OCI-LY3 (cell line): ENCODE data around the gene CALU.

Source experiments
- H2AFZ ChIP-seq: fragments of 200-600, 300-600 bp; shearing (Covaris generic); 2 replicates; pipeline ENCODE4 v1.6.0; 2014; ENCODE audit warnings: antibody characterized with exemption, low read depth, low read length
- H3K27ac ChIP-seq: fragments of 200-600, 300-600 bp; sonication (generic); 2 replicates; pipeline ENCODE4 v1.5.1; 2014; ENCODE audit warnings: mild to moderate bottlenecking, low read length, moderate library complexity, mixed read lengths
- H3K27me3 ChIP-seq: fragments of 200-600, 300-600 bp; sonication (generic); 2 replicates; pipeline ENCODE4 v1.6.1; 2014; ENCODE audit warnings: low read depth, low read length, mixed read lengths
- H3K36me3 ChIP-seq: fragments of 200-600, 300-600 bp; sonication (generic); replicated peaks from 2 replicates; pipeline ENCODE3; 2014; ENCODE audit warnings: low read depth, low read length, mixed read lengths
- H3K4me1 ChIP-seq: fragments of 300-600, 200-600 bp; sonication (generic); 2 replicates; pipeline ENCODE4 v1.6.1; 2014; ENCODE audit warnings: low read length, mixed read lengths
- H3K4me2 ChIP-seq: fragments of 200-600, 300-600 bp; sonication (generic); 2 replicates; pipeline ENCODE4 v1.6.1; 2014; ENCODE audit warnings: low read length, mixed read lengths
- H3K4me3 ChIP-seq: fragments of 300-600, 200-600 bp; sonication (generic); 2 replicates; pipeline ENCODE4 v1.5.1; 2014; ENCODE audit warnings: antibody characterized with exemption, mild to moderate bottlenecking, low read length, moderate library complexity
- H3K79me2 ChIP-seq: fragments of 300-600, 200-600 bp; shearing (Covaris generic); 2 replicates; pipeline ENCODE4 v1.6.1; 2014; ENCODE audit warnings: mild to moderate bottlenecking, low read length, mixed read lengths
- H3K9ac ChIP-seq: fragments of 300-600, 200-600 bp; shearing (Covaris generic); 2 replicates; pipeline ENCODE4 v1.6.0; 2014; ENCODE audit warnings: mild to moderate bottlenecking, low read length, moderate library complexity
- H3K9me3 ChIP-seq: fragments of 200-600, 300-600 bp; shearing (Covaris generic); 2 replicates; pipeline ENCODE4 v1.6.1; 2014; ENCODE audit warnings: low read length, mixed read lengths; ENCODE audit not compliant: insufficient read depth
- H4K20me1 ChIP-seq: fragments of 200-600, 300-600 bp; sonication (generic); 2 replicates; pipeline ENCODE4 v1.6.1; 2016; ENCODE audit warnings: low read length, mixed read lengths; ENCODE audit not compliant: insufficient read depth
- EZH2phosphoT487 ChIP-seq: fragments of 200-600 bp; shearing (Covaris generic); IDR thresholded peaks from 2 replicates; pipeline ENCODE4 v1.6.1; 2018; ENCODE audit warnings: antibody characterized with exemption, mixed run types, low read depth
- TF ChIP-seq, protein P1 (sequence below): fragments of 200-600, 300-600 bp; sonication (generic); IDR thresholded peaks from 2 replicates; pipeline ENCODE4 v1.5.1; 2014; ENCODE audit warnings: antibody characterized with exemption, low read length, low read depth

CALU gene

DNA sequence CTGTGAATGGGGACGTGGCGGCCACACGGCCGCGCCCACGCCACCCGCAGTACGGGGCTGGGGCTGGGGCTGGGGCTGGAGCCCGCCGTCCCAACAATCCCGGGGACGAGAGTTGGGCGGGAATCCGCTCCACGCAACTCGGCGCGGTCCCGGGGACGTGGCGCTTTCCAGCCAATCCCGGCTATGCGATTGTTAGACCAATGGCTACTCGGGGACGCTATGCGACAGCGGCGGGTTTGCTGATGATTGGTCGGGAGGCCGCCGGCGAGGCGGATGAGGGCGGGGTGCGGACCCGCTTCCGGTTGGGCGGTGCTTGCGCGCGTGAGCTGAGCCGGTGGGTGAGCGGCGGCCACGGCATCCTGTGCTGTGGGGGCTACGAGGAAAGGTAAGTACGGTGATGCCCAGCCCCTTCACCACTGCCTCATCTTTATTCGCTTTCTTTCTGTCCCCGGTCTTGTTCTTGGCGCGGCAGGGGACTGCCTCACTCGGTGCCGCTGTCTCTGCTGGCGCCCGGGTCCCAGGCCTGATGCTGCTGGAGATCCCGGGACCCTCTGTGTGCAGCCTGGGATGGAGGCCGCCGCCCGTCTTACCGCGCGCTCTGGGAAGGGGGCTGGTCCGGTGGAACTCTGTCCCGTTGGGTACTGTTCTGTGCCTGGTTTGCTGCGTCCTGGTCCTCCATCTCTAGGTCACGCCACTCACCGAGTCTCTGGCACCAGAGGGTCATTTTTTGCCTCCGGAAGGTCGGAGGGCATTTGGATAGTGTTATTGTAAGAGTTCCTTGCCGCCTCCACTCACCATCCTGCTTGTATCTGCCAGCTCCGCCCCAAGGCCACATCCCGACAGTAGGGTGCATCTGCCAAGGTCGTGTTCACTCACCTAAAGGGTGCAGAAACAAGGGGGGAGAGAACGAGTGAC lies at the start of gene CALU:
Gene CALU, plus strand, starts transcription at position 312 of the 915 bp plus-strand sequence. CDS start 9,225 bp downstream, outside the sequence.
- Histone ChIP-seq H3K9me3 (no peaks in the 10 kb centered on the region), H3K79me2 (peaks cover 52% of the 10 kb centered on the region), H3K36me3 (peaks cover 11% of the 10 kb centered on the region), H3K9ac (peak within 1 kb of the TSS; percentile 87), H3K27ac (peak within 1 kb of the TSS; percentile 60), H3K4me1 (peaks cover 40% of the 10 kb centered on the region), H4K20me1 (peaks cover 44% of the 10 kb centered on the region), H3K27me3 (no peaks in the 10 kb centered on the region), H3K4me2 (peak within 1 kb of the TSS; percentile 94), H3K4me3 (peak within 1 kb of the TSS; percentile 84), H2AFZ (peak within 1 kb of the TSS; percentile 64)
- TF ChIP-seq EZH2phosphoT487 = no peak
- TF ChIP-seq, protein P1, sequence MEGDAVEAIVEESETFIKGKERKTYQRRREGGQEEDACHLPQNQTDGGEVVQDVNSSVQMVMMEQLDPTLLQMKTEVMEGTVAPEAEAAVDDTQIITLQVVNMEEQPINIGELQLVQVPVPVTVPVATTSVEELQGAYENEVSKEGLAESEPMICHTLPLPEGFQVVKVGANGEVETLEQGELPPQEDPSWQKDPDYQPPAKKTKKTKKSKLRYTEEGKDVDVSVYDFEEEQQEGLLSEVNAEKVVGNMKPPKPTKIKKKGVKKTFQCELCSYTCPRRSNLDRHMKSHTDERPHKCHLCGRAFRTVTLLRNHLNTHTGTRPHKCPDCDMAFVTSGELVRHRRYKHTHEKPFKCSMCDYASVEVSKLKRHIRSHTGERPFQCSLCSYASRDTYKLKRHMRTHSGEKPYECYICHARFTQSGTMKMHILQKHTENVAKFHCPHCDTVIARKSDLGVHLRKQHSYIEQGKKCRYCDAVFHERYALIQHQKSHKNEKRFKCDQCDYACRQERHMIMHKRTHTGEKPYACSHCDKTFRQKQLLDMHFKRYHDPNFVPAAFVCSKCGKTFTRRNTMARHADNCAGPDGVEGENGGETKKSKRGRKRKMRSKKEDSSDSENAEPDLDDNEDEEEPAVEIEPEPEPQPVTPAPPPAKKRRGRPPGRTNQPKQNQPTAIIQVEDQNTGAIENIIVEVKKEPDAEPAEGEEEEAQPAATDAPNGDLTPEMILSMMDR = no peak

DNA sequence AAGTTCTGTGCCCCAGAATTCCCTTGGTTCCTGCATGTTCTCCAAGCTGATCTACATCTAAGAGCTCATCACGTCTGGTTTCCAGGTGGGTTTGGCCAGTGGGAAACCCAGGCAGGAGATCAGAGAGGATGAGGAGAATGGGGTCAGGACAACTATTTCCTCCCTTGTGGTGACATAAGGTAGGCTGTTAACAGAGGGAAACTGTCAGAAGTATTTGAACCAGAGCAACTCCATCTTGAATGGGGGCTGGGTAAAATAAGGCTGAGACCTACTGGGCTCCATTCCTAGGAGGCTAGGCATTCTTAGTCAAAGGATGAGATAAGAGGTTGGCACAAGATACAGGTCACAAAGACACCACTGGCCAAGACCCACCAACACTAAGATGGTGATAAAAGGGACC lies 47.9 kb upstream of the CALU start:
- Histone ChIP-seq H2AFZ (no peak overlapping the region), H3K27ac (no peak overlapping the region), H3K4me1 (no peaks in the 10 kb centered on the region), H4K20me1 (no peaks in the 10 kb centered on the region), H3K27me3 (no peaks in the 10 kb centered on the region), H3K9me3 (no peaks in the 10 kb centered on the region), H3K4me3 (no peak overlapping the region), H3K79me2 (no peaks in the 10 kb centered on the region), H3K4me2 (no peak overlapping the region), H3K9ac (no peak overlapping the region), H3K36me3 (no peaks in the 10 kb centered on the region)
- TF ChIP-seq, protein P1 = no peak

DNA sequence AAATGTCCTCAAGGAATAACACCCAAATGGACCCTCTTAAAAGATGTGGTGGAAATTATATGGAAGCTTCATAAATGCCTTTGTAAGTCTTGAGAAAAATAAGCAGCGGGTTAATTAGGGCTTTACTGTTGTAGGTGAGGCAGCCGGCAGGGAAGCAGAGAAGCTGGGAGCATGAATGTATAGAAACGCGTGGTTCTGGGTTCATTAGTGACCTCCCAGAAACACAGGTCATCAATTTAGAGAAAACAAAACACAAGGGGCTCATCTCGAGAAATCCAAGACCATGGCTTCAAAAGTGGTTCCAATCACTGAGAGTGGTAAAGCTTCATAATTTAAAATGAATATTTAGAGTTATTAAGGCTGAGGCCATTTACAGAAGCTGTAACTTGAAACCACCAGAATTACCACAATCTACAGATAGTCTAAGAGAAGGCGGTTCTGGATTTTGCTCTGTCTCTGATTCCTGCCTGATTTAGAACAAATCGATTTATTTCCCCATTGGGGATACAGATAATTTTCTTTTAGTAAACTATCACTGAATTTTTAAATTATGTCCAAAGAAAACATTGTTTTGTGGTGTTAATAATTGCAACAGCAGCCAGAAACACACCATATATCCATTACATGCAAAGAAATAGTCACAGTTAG lies 46.4 kb upstream of the CALU start:
- H3K4me1 ChIP-seq = 0 out of 2 replicates have a peak, but pooled peaks cover under 1% of the 10 kb centered on the region
- no peak overlapping the region for H3K27ac ChIP-seq
- no peaks in the 10 kb centered on the region for H3K79me2 ChIP-seq
- no peak overlapping the region for H3K9ac ChIP-seq
- H3K36me3 ChIP-seq = no peaks in the 10 kb centered on the region
- no peaks in the 10 kb centered on the region for H3K27me3 ChIP-seq
- H3K4me2 ChIP-seq = no peak overlapping the region
- H2AFZ ChIP-seq = no peak overlapping the region
- TF ChIP-seq EZH2phosphoT487 = no peak
- TF ChIP-seq, protein P1 = no peak
- no peaks in the 10 kb centered on the region for H4K20me1 ChIP-seq
- no peaks in the 10 kb centered on the region for H3K9me3 ChIP-seq
- no peak overlapping the region for H3K4me3 ChIP-seq

DNA sequence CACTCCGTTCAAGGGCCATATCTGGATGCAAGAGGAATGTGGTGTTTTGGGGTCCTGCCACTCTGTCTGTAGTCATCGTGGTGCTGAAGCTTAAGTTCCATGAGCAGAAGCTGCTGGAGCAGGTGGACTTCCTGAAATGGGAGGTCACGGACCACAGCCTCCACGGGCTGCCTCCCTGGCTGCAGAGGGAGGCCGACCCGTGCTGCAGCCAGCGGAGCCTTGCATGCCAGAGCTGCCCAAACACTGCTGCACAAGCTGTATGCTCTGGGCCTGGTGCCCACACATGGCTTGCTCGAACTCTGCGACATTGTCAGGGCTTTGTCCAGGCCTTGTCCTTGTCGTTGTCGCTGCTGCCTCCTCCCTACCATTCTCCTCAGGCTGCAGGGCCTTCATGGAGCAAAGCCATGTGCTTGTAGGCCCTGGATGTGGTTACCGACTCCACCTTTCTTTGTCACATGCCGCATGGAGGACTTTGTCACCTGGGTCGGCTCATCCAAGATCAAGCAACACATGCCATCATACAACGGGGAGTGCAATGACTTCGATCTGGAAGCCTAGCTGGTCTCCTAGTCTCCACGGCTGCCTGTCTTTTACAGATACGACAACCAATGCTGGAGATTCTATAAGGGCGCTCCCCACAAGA lies 45.7 kb upstream of the CALU start:
- peaks cover 6% of the 10 kb centered on the region; the same call in 1 of the 2 replicates for H3K4me1 ChIP-seq
- H3K79me2 ChIP-seq = no peaks in the 10 kb centered on the region
- no peak overlapping the region for H2AFZ ChIP-seq
- H3K4me2 ChIP-seq = no peak overlapping the region
- H3K4me3 ChIP-seq = no peak overlapping the region
- H4K20me1 ChIP-seq = no peaks in the 10 kb centered on the region
- TF ChIP-seq EZH2phosphoT487 = no peak
- TF ChIP-seq, protein P1 = no peak
- H3K9ac ChIP-seq = no peak overlapping the region
- H3K27ac ChIP-seq = no peak overlapping the region
- H3K36me3 ChIP-seq = no peaks in the 10 kb centered on the region
- H3K27me3 ChIP-seq = no peaks in the 10 kb centered on the region
- H3K9me3 ChIP-seq = no peaks in the 10 kb centered on the region
